GM12878 (cell line): ENCODE results near the gene ZNF367. TPM values are rescaled to one million over a fixed set of nuclear protein-coding genes. Genes with fewer than 3 reads are reported as not detected.

Experiments
- ATAC-seq: fragments of 200-7000 bp; cut with Tn5 transposase; 3 replicates; pipeline ENCODE4 v1.9.1; 2020; ENCODE audit warnings: mild to moderate bottlenecking, moderate library complexity
- BruUV-seq: library from RNA; stranded (reverse); fragments of 400-500 nt; replicated peaks from 2 replicates; lab custom pipeline; 2021; lab: Mats Ljungman, UMichigan
- CTCF ChIA-PET: fragments of 300-600 bp; sonication (Branson Sonifier 250); formaldehyde crosslinking; extraction: SDS; loops from one replicate; lab custom pipeline; 2021; ENCODE audit warnings: inconsistent platforms; lab: Yijun Ruan, JAX
- POLR2A ChIA-PET: fragments of 350-600 bp; formaldehyde crosslinking; extraction: SDS; loops from one replicate; lab custom pipeline; 2021; ENCODE audit warnings: inconsistent platforms; lab: Charles Lee
- RAD21 ChIA-PET: fragments of 300-600 bp; sonication (Branson Sonifier 250); formaldehyde crosslinking; loops from one replicate; lab custom pipeline; 2023; ENCODE audit warnings: antibody characterized with exemption; ENCODE audit not compliant: unreplicated experiment; lab: Charles Lee
- SMC1A ChIA-PET: fragments of 300-600 bp; sonication (Branson Sonifier 250); formaldehyde crosslinking; loops from one replicate; lab custom pipeline; 2023; ENCODE audit not compliant: unreplicated experiment, uncharacterized antibody; lab: Charles Lee
- DNase-seq: peaks from one replicate; pipeline ENCODE4 v3.0.0-alpha.2; 2011; ENCODE audit warnings: low read depth, low spot score
- FAIRE-seq: peaks from 3 replicates; lab custom pipeline; 2011; peaks lifted over from hg19 to GRCh38; lab: Jason Lieb, UNC
- H2AFZ ChIP-seq: 2 replicates; pipeline ENCODE4 v1.6.0; 2011; ENCODE audit warnings: low read depth, low read length, control low read depth; ENCODE audit not compliant: control insufficient read depth
- H3K27ac ChIP-seq: 2 replicates; pipeline ENCODE4 v1.5.1; 2011; ENCODE audit warnings: control low read depth; ENCODE audit not compliant: control insufficient read depth, insufficient read depth
- H3K27me3 ChIP-seq, 2 experiments: replicated peaks in 1 of 2; 2 replicates each; pipeline versions ENCODE4 v1.6.0 to v1.6.1; 2011; ENCODE audit warnings: low read length in 1 of 2; ENCODE audit not compliant: control insufficient read depth in 2 of 2, insufficient read depth in 2 of 2
- H3K36me3 ChIP-seq, 2 experiments: 2 replicates each; pipeline ENCODE4 v1.5.1; 2011; ENCODE audit warnings: low read length in 1 of 2; ENCODE audit not compliant: control insufficient read depth in 2 of 2, insufficient read depth in 2 of 2
- H3K4me1 ChIP-seq: 2 replicates; pipeline ENCODE4 v1.6.1; 2011; ENCODE audit warnings: mild to moderate bottlenecking, low read length, moderate library complexity, mixed read lengths; ENCODE audit not compliant: control insufficient read depth, insufficient read depth
- H3K4me2 ChIP-seq: 2 replicates; pipeline ENCODE4 v1.6.0; 2011; ENCODE audit warnings: control low read depth; ENCODE audit not compliant: control insufficient read depth, insufficient read depth
- H3K4me3 ChIP-seq: fragments of 200-600 bp; sonication (generic); 2 replicates; pipeline ENCODE4 v1.5.1; 2016
- H3K79me2 ChIP-seq: 2 replicates; pipeline ENCODE4 v1.6.0; 2011; ENCODE audit warnings: low read length; ENCODE audit not compliant: control insufficient read depth, insufficient read depth
- H3K9ac ChIP-seq: 2 replicates; pipeline ENCODE4 v1.8.0; 2011; ENCODE audit warnings: low read length, control low read depth, mixed read lengths; ENCODE audit not compliant: control insufficient read depth, insufficient read depth
- H3K9me3 ChIP-seq: replicated peaks from 3 replicates; pipeline ENCODE4 v1.5.1; 2011; ENCODE audit warnings: mild to moderate bottlenecking, low read length; ENCODE audit not compliant: control insufficient read depth, insufficient read depth
- H4K20me1 ChIP-seq: 2 replicates; pipeline ENCODE4 v1.6.0; 2011; ENCODE audit not compliant: control insufficient read depth, insufficient read depth
- CTCF ChIP-seq, 3 experiments: IDR thresholded peaks in 2 of 3; conservative IDR thresholded peaks in 1 of 3; 2 replicates each; pipeline ENCODE4 v1.5.1; 2011; ENCODE audit warnings: low read depth in 3 of 3, low read length in 3 of 3, mild to moderate bottlenecking in 3 of 3, control low read depth in 2 of 3, moderate library complexity in 2 of 3, inconsistent platforms in 1 of 3, mixed read lengths in 1 of 3; ENCODE audit not compliant: control insufficient read depth in 2 of 3, insufficient read depth in 1 of 3; ENCODE audit errors: extremely low read depth in 1 of 3
- RAD21 ChIP-seq: IDR thresholded peaks from 2 replicates; pipeline ENCODE4 v1.6.1; 2011; ENCODE audit warnings: mild to moderate bottlenecking, low read depth, low read length, moderate library complexity; ENCODE audit not compliant: insufficient read depth
- SMC3 ChIP-seq: IDR thresholded peaks from 2 replicates; pipeline ENCODE4 v1.6.1; 2011; ENCODE audit warnings: low read length, improper control_type of control experiment, borderline replicate concordance
- ZBED1 ChIP-seq: IDR thresholded peaks from 2 replicates; pipeline ENCODE4 v1.6.1; 2016; ENCODE audit warnings: borderline replicate concordance
- WGBS: methylation state at CpG from one replicate; pipeline ENCODE4 v1.1.6; 2016; ENCODE audit warnings: low lambda C conversion rate; ENCODE audit not compliant: insufficient replicate concordance, insufficient coverage; ENCODE audit errors: missing lambda C conversion rate; 5-methylcytosine and 5-hydroxymethylcytosine counted together
- in situ Hi-C: fragments of 300-500 bp; cut with MboI; formaldehyde crosslinking; loops from 9 replicates; pipeline ENCODE4 v1.14.3; 2018; ENCODE audit warnings: mixed read lengths
- intact Hi-C: fragments of 100-400 bp; cut with micrococcal nuclease; formaldehyde crosslinking; loops from one replicate; pipeline ENCODE4 v1.14.2; 2022; ENCODE audit not compliant: unreplicated experiment
- polyA plus RNA-seq, 11 experiments: library from polyadenylated mRNA; depleted of rRNA in 4 of 11; unstranded in 6 of 11; stranded (reverse) in 5 of 11; fragments of >200 nt; fragmentation: Nextera tagmentation in 4 of 11; fragmentation: Illumina TruSeq in 1 of 11; extraction: Ambion mirVana in 4 of 11; extraction: Trizol in 1 of 11; gene quantifications; 1 replicate in 1 of 11; 2 replicates in 10 of 11; pipeline versions ENCODE4 v1.2.1 to v1.2.3, GENCODE V29; 2011 to 2016; ENCODE audit warnings: inconsistent platforms in 2 of 11, missing spikeins in 2 of 11, low read depth in 1 of 11
- total RNA-seq, 4 experiments: library from RNA; depleted of rRNA in 3 of 4; stranded (reverse); fragments of >200 nt in 3 of 4; fragmentation: Illumina TruSeq in 1 of 4; extraction: Trizol in 1 of 4; gene quantifications; 2 replicates each; pipeline versions ENCODE4 v1.2.1 to v1.2.3, GENCODE V29; 2013 to 2021

Gene ZNF367
- total and polyA plus RNA-seq, 10 of the 15 experiments (the other 5 are each of a cell fraction or from before 2014, with no cell fraction given), result 2.9 to 16.3 (median 11.1) TPM

DNA sequence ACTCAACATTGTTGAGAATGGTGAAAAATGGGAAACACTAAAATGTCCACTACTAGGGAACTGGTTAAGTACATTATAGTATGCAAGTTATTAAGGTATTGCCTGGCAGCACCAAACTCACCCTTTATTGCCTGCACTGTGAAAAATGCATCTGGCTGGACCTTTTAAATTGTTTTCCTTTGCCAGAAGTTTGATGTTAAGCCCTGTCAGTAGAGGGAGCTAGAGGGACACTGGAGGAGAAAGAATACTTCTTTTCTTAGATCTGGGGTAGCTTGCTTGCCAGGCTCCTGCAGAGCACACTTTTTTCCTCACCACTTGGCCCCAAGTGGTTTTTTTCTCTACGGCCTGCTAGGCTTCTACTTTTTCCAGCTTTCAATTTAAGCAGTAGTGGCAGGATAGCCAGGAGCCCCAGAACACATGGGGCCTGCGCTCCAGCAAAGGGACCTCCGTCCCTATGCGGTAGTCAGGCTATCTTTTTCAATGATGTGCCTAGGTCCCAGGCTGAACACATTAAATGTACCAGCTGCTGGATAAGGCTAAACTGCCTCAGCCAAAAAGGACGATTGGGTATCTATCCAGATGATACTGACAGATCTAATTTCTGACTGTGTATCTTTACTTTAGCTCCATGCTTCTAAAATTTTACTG is 23.8 kb upstream of the ZNF367 start:
- intact Hi-C loops (loop anchor here (1.0 to 5.0 kb wide), 3 partner anchors 115 to 224 kb away; no protein-coding TSS in a partner anchor), in situ Hi-C loops (no loop called here)
- DNase-seq, result no peak
- SMC1A ChIA-PET, result interaction anchor here (0.6 to 2.4 kb wide), 19 partner anchors 10 to 1822 kb away, joined by 3 to 29 read pairs (median 5); partner anchors contain the start of gene ZNF782
- 60% methylated on average over 5 of the region's 5 CpGs for WGBS
- RAD21 ChIA-PET, result interaction anchor here (0.6 to 2.6 kb wide), 17 partner anchors 8 to 521 kb away, joined by 3 to 19 read pairs (median 4); partner anchors contain the start of gene HABP4
- Histone ChIP-seq H3K4me2 (no peak overlapping the region), H3K27me3 (no peaks in the 10 kb centered on the region), H3K9ac (no peak overlapping the region), H3K36me3 (no peaks in the 10 kb centered on the region), H3K79me2 (no peaks in the 10 kb centered on the region), H3K4me1 (no peaks in the 10 kb centered on the region), H3K9me3 (no peaks in the 10 kb centered on the region), H3K4me3 (no peak overlapping the region), H4K20me1 (no peaks in the 10 kb centered on the region), H3K27ac (no peak overlapping the region), H2AFZ (no peak overlapping the region)
- no TSS peak for BruUV-seq
- TF ChIP-seq SMC3 (peak; percentile 68; the same call in 1 of the 2 replicates), RAD21 (peak; percentile 84), ZBED1 (no peak), CTCF (IDR thresholded peaks at IDR 0.05 in 2 of 3, conservative IDR thresholded peaks at IDR 0.05 in 1 of 3; ENCODE audit: control insufficient read depth in 2 of 3, extremely low read depth in 1 of 3, insufficient read depth in 1 of 3, low read depth in 3 of 3, low read length in 3 of 3) (peak; percentile 68 to 72 (median 71))
- CTCF ChIA-PET, result interaction anchor here (0.7 to 4.3 kb wide), 32 partner anchors 8 to 663 kb away, joined by 3 to 42 read pairs (median 4); partner anchors contain the start of genes HABP4 and PRXL2C
- FAIRE-seq, result no peak
- ATAC-seq, result peak; percentile 85
- POLR2A ChIA-PET, result no interaction called here
